H1 (cell line): ENCODE data around the gene PLEKHB1. TPM values are rescaled to one million over a fixed set of nuclear protein-coding genes. Genes with fewer than 3 reads are reported as not detected.

Experiments
- ASH2L ChIP-seq: fragments of 200-600, 300-600 bp; sonication (generic); IDR thresholded peaks from one replicate; pipeline ENCODE4 v1.7.1; 2017; ENCODE audit warnings: low read length
- ATF3 ChIP-seq: IDR thresholded peaks from 2 replicates; pipeline ENCODE4 v1.6.1; 2011; ENCODE audit warnings: low read depth, mild to moderate bottlenecking, low read length; ENCODE audit not compliant: insufficient read depth
- CHD7 ChIP-seq: fragments of 300-600 bp; sonication (generic); IDR thresholded peaks from 2 replicates; pipeline ENCODE4 v1.7.1; 2012; ENCODE audit warnings: low read length, moderate library complexity, mild to moderate bottlenecking, inconsistent platforms; ENCODE audit not compliant: insufficient replicate concordance
- CREB1 ChIP-seq: IDR thresholded peaks from 2 replicates; pipeline ENCODE4 v1.6.1; 2012; ENCODE audit warnings: inconsistent platforms
- E2F6 ChIP-seq: IDR thresholded peaks from 2 replicates; pipeline ENCODE4 v1.6.1; 2012; ENCODE audit warnings: inconsistent platforms
- EZH2 ChIP-seq: fragments of 200-600 bp; sonication (generic); IDR thresholded peaks from 2 replicates; pipeline ENCODE4 v1.7.1; 2012; ENCODE audit warnings: low read depth, mild to moderate bottlenecking, moderate library complexity, low read length, inconsistent platforms; ENCODE audit not compliant: severe bottlenecking
- KDM4A ChIP-seq: IDR thresholded peaks from one replicate; pipeline ENCODE4 v1.7.1; 2012; ENCODE audit warnings: low read depth, mild to moderate bottlenecking, moderate library complexity, low read length, inconsistent platforms; ENCODE audit not compliant: severe bottlenecking
- RXRA ChIP-seq: IDR thresholded peaks from 2 replicates; pipeline ENCODE4 v1.6.1; 2011; ENCODE audit warnings: low read depth, mild to moderate bottlenecking, low read length, moderate library complexity; ENCODE audit not compliant: insufficient read depth
- TBP ChIP-seq: IDR thresholded peaks from 2 replicates; pipeline ENCODE4 v1.6.1; 2011; ENCODE audit warnings: low read depth, low read length, improper control_type of control experiment
- polyA plus RNA-seq, 7 experiments: library from polyadenylated mRNA; depleted of rRNA in 3 of 7; stranded (reverse) in 5 of 7; unstranded in 2 of 7; fragments of >200 nt in 5 of 7; fragments of 200-250 nt in 2 of 7; gene quantifications; 1 replicate in 5 of 7; 2 replicates in 1 of 7; 4 replicates in 1 of 7; pipeline versions ENCODE4 v1.2.1 to v1.2.3, GENCODE V29; 2011 to 2013; ENCODE audit warnings: missing spikeins in 2 of 7, mixed read lengths in 2 of 7
- total RNA-seq: library from RNA; stranded (reverse); fragmentation: NEBNext Ultra II Directional; extraction: Animal tissue kit (Norgen Biotek cat#: 25700); gene quantifications from 2 replicates; pipeline ENCODE4 v1.2.1, GENCODE V29; 2021

PLEKHB1 gene
- total and polyA plus RNA-seq, 2 of the 8 experiments (the other 6 are each of a cell fraction or from before 2014, with no cell fraction given): 14.8 to 24.5 TPM

GRCh38 chr11:73597956-73598718, 48.2 kb upstream of the PLEKHB1 start, which contains the start of gene FAM168A (continued):
- TF ChIP-seq CHD7 (no peak), RXRA (no peak), CREB1 (peak; percentile 71), ATF3 (no peak), ASH2L (peak; percentile 100), KDM4A (peak; percentile 72), E2F6 (no peak), TBP (peak; percentile 21), EZH2 (no peak)
